Measurements from ENCODE around the gene TGFBR3.

TGFBR3 gene

GRCh38 chr1:91765880-91766443 lies 120.0 kb downstream of the TGFBR3 start:
- Mint-ChIP-seq H3K4me1 (ENCODE audit: low read depth) (peaks cover 39% of the 10 kb centered on the region), H3K4me3 (no peak overlapping the region), H3K9me3 (no peaks in the 10 kb centered on the region), H3K27ac (no peak overlapping the region), H3K36me3 (ENCODE audit: low read depth) (peaks cover 9% of the 10 kb centered on the region), H3K27me3 (no peaks in the 10 kb centered on the region)

GRCh38 chr1:91765293-91765692 lies 120.7 kb downstream of the TGFBR3 start:
- Mint-ChIP-seq H3K27me3 (no peaks in the 10 kb centered on the region), H3K4me3 (no peak overlapping the region), H3K4me1 (ENCODE audit: low read depth) (peaks cover 44% of the 10 kb centered on the region), H3K27ac (no peak overlapping the region), H3K9me3 (no peaks in the 10 kb centered on the region), H3K36me3 (ENCODE audit: low read depth) (peaks cover 9% of the 10 kb centered on the region)

GRCh38 chr1:91764471-91765115 lies 121.4 kb downstream of the TGFBR3 start:
- H3K27ac Mint-ChIP-seq = peak overlapping the region; percentile 41

GRCh38 chr1:91763252-91763651 lies 122.7 kb downstream of the TGFBR3 start:
- Mint-ChIP-seq H3K4me3 (no peak overlapping the region), H3K27ac (peak overlapping the region; percentile 82), H3K36me3 (ENCODE audit: low read depth) (peaks cover 4% of the 10 kb centered on the region), H3K9me3 (no peaks in the 10 kb centered on the region), H3K4me1 (ENCODE audit: low read depth) (peaks cover 35% of the 10 kb centered on the region), H3K27me3 (no peaks in the 10 kb centered on the region)

More at GRCh38 chr1:91764471-91765115, 121.4 kb downstream of the TGFBR3 start:
- H3K4me3 Mint-ChIP-seq = no peak overlapping the region
- H3K36me3 Mint-ChIP-seq (ENCODE audit: low read depth) = peaks cover 5% of the 10 kb centered on the region
- no peaks in the 10 kb centered on the region for H3K27me3 Mint-ChIP-seq
- H3K4me1 Mint-ChIP-seq (ENCODE audit: low read depth) = peaks cover 44% of the 10 kb centered on the region
- no peaks in the 10 kb centered on the region for H3K9me3 Mint-ChIP-seq

- Mint-ChIP-seq H3K4me1 (ENCODE audit: low read depth) (peaks cover 35% of the 10 kb centered on the region), H3K27ac (no peak overlapping the region)
These were observed 124.6 kb downstream of the TGFBR3 start for GRCh38 chr1:91761295-91761721.

GRCh38 chr1:91760512-91760911 lies 125.4 kb downstream of the TGFBR3 start:
- Mint-ChIP-seq H3K27me3 (no peaks in the 10 kb centered on the region), H3K9me3 (no peaks in the 10 kb centered on the region), H3K36me3 (ENCODE audit: low read depth) (peaks cover 13% of the 10 kb centered on the region), H3K27ac (no peak overlapping the region), H3K4me3 (no peak overlapping the region), H3K4me1 (ENCODE audit: low read depth) (peaks cover 40% of the 10 kb centered on the region)

More at GRCh38 chr1:91761295-91761721, 124.6 kb downstream of the TGFBR3 start:
- Mint-ChIP-seq H3K9me3 (no peaks in the 10 kb centered on the region), H3K27me3 (no peaks in the 10 kb centered on the region), H3K36me3 (ENCODE audit: low read depth) (peaks cover 13% of the 10 kb centered on the region), H3K4me3 (no peak overlapping the region)

GRCh38 chr1:91759076-91759475 lies 126.9 kb downstream of the TGFBR3 start:
- H3K4me3 Mint-ChIP-seq = no peak overlapping the region
- no peaks in the 10 kb centered on the region for H3K9me3 Mint-ChIP-seq
- no peaks in the 10 kb centered on the region for H3K27me3 Mint-ChIP-seq
- peaks cover 13% of the 10 kb centered on the region for H3K36me3 Mint-ChIP-seq (ENCODE audit: low read depth)
- no peak overlapping the region for H3K27ac Mint-ChIP-seq
- peaks cover 51% of the 10 kb centered on the region for H3K4me1 Mint-ChIP-seq (ENCODE audit: low read depth)

- H3K4me3 Mint-ChIP-seq = no peak overlapping the region
- H3K36me3 Mint-ChIP-seq (ENCODE audit: low read depth) = peaks cover 13% of the 10 kb centered on the region
- H3K9me3 Mint-ChIP-seq = no peaks in the 10 kb centered on the region
- H3K27ac Mint-ChIP-seq = no peak overlapping the region
- H3K27me3 Mint-ChIP-seq = no peaks in the 10 kb centered on the region
- H3K4me1 Mint-ChIP-seq (ENCODE audit: low read depth) = peaks cover 51% of the 10 kb centered on the region
These were observed 128.0 kb downstream of the TGFBR3 start for GRCh38 chr1:91757763-91758460.

GRCh38 chr1:91755702-91756287 lies 130.2 kb downstream of the TGFBR3 start:
- no peak overlapping the region for H3K4me3 Mint-ChIP-seq
- H3K27ac Mint-ChIP-seq = no peak overlapping the region
- peaks cover 13% of the 10 kb centered on the region for H3K36me3 Mint-ChIP-seq (ENCODE audit: low read depth)
- H3K27me3 Mint-ChIP-seq = no peaks in the 10 kb centered on the region
- peaks cover 60% of the 10 kb centered on the region for H3K4me1 Mint-ChIP-seq (ENCODE audit: low read depth)
- H3K9me3 Mint-ChIP-seq = no peaks in the 10 kb centered on the region

GRCh38 chr1:91754816-91755580 lies 131.0 kb downstream of the TGFBR3 start:
- peak overlapping the region; percentile 58 for H3K4me3 Mint-ChIP-seq
- H3K36me3 Mint-ChIP-seq (ENCODE audit: low read depth) = peaks cover 18% of the 10 kb centered on the region
- no peaks in the 10 kb centered on the region for H3K27me3 Mint-ChIP-seq
- peaks cover 60% of the 10 kb centered on the region for H3K4me1 Mint-ChIP-seq (ENCODE audit: low read depth)
- H3K27ac Mint-ChIP-seq = peak overlapping the region; percentile 97
- no peaks in the 10 kb centered on the region for H3K9me3 Mint-ChIP-seq

GRCh38 chr1:91754348-91754747 lies 131.6 kb downstream of the TGFBR3 start:
- H3K36me3 Mint-ChIP-seq (ENCODE audit: low read depth) = peaks cover 21% of the 10 kb centered on the region
- H3K9me3 Mint-ChIP-seq = no peaks in the 10 kb centered on the region
- no peaks in the 10 kb centered on the region for H3K27me3 Mint-ChIP-seq
- H3K4me3 Mint-ChIP-seq = peak overlapping the region; percentile 58
- peak overlapping the region; percentile 97 for H3K27ac Mint-ChIP-seq
- H3K4me1 Mint-ChIP-seq (ENCODE audit: low read depth) = peaks cover 67% of the 10 kb centered on the region

GRCh38 chr1:91753878-91754277 lies 132.1 kb downstream of the TGFBR3 start:
- H3K27me3 Mint-ChIP-seq = no peaks in the 10 kb centered on the region
- H3K9me3 Mint-ChIP-seq = no peaks in the 10 kb centered on the region
- H3K4me1 Mint-ChIP-seq (ENCODE audit: low read depth) = peaks cover 72% of the 10 kb centered on the region
- peak overlapping the region; percentile 58 for H3K4me3 Mint-ChIP-seq
- H3K27ac Mint-ChIP-seq = peak overlapping the region; percentile 97
- peaks cover 21% of the 10 kb centered on the region for H3K36me3 Mint-ChIP-seq (ENCODE audit: low read depth)

GRCh38 chr1:91752324-91752723 lies 133.6 kb downstream of the TGFBR3 start:
- Mint-ChIP-seq H3K4me3 (peak overlapping the region; percentile 55), H3K9me3 (peaks cover 5% of the 10 kb centered on the region), H3K4me1 (ENCODE audit: low read depth) (peaks cover 74% of the 10 kb centered on the region), H3K27ac (peak overlapping the region; percentile 97), H3K36me3 (ENCODE audit: low read depth) (peaks cover 19% of the 10 kb centered on the region), H3K27me3 (no peaks in the 10 kb centered on the region)

GRCh38 chr1:91751275-91751674 lies 134.7 kb downstream of the TGFBR3 start:
- no peak overlapping the region for H3K4me3 Mint-ChIP-seq
- H3K27ac Mint-ChIP-seq = peak overlapping the region; percentile 49
- H3K27me3 Mint-ChIP-seq = no peaks in the 10 kb centered on the region
- peaks cover 14% of the 10 kb centered on the region for H3K9me3 Mint-ChIP-seq
- peaks cover 30% of the 10 kb centered on the region for H3K36me3 Mint-ChIP-seq (ENCODE audit: low read depth)
- peaks cover 75% of the 10 kb centered on the region for H3K4me1 Mint-ChIP-seq (ENCODE audit: low read depth)

All from stimulated activated naive CD8-positive, alpha-beta T cell treated with anti-CD3 and anti-CD28 coated beads, Interleukin-15, Interleukin-2, amounts not matched to agents 100 ng/mL and 50 ng/mL, for 24 hours (primary cell).